HG03135 (cell line): ENCODE results near the gene SPOUT1.
A peak's percentile ranks its signal among the peaks of the same experiment; 100 is the strongest.
"Not testable (repeated sequence)": the region's sequence is repeated elsewhere in the genome, so short reads cannot be mapped to it uniquely, and the experiment has no call there.

Source experiments
- ATAC-seq: cut with Tn5 transposase; IDR thresholded peaks from one replicate; pipeline ENCODE4 v1.9.1; 2021; ENCODE audit warnings: mild to moderate bottlenecking, moderate library complexity; ENCODE audit not compliant: unreplicated experiment

SPOUT1 gene, protein sequence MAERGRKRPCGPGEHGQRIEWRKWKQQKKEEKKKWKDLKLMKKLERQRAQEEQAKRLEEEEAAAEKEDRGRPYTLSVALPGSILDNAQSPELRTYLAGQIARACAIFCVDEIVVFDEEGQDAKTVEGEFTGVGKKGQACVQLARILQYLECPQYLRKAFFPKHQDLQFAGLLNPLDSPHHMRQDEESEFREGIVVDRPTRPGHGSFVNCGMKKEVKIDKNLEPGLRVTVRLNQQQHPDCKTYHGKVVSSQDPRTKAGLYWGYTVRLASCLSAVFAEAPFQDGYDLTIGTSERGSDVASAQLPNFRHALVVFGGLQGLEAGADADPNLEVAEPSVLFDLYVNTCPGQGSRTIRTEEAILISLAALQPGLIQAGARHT

DNA sequence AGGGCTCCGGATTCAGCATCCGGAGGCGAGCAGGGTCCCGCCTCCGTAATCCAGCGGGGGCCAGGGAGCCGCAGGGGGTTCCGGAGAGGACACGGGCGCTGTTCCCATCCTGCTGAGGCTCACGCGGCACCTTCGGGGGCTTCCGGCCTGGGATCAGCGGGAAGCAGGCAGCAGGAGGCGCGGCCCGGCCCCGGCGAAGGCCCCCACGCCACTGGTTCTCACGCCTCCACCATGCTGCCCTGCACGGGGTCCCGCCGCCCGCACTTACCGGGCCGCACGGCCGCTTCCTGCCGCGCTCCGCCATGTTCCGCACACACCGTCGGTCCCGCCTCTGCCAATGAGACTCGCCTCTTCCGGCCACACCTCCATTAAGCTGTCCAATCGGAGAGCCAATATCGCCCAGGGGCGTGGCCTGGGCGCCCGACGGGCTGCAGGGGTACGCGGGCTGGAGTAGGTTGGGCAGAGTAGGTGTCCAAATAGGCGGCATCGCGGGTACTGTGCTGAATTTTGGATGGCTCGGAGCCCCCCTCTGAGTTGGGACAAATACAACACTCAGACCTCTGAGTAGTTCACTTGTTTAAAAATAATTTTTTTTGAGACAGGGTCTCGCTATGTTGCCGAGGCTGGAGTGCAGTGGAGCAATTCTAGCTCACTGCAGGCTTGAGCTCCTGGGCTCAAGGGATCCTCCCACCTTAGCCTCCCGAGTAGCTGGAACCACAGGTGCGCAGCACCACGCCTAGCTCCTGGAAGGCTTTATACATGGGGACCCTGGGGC, at the start of gene SPOUT1:
TSS of gene SPOUT1 (minus strand) at position 318 of the 775 bp plus-strand sequence. CDS start at position 304, 14 bp downstream.
- ATAC-seq: peak; percentile 98

DNA sequence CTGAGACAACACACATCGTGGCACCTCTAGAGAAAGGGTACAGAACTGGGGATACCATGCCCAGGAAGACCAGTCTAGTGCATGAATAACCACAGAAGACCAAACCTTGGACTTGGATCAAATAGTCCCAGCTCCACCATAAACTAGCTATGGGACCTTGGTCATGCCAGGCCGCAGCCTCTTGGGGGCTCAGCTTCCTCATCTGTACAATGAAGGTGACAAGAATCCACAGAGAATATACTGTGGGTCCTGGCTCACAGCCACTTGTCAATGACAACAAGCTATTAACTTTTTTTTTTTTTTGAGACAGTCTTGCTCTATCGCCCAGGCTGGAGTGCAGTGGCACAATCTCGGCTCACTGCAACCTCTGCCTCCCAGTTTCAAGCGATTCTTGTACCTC, 48.3 kb upstream of the SPOUT1 start:
- ATAC-seq: no peak

DNA sequence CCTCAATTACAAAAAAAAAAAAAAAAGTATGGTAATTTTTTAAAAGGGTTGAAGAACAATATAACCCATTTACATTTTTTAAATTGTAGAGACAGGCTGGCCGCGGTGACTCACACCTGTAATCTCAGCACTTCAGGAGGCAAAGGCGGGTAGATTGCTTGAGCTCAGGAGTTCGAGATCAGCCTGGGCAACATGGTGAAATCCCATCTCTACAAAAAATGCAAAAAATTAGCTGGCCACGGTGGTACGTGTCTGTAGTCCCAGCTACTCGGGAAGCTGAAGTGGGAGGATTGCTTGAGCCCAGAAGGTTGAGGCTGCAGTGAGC, 41.3 kb upstream of the SPOUT1 start:
- ATAC-seq: not testable (repeated sequence)

DNA sequence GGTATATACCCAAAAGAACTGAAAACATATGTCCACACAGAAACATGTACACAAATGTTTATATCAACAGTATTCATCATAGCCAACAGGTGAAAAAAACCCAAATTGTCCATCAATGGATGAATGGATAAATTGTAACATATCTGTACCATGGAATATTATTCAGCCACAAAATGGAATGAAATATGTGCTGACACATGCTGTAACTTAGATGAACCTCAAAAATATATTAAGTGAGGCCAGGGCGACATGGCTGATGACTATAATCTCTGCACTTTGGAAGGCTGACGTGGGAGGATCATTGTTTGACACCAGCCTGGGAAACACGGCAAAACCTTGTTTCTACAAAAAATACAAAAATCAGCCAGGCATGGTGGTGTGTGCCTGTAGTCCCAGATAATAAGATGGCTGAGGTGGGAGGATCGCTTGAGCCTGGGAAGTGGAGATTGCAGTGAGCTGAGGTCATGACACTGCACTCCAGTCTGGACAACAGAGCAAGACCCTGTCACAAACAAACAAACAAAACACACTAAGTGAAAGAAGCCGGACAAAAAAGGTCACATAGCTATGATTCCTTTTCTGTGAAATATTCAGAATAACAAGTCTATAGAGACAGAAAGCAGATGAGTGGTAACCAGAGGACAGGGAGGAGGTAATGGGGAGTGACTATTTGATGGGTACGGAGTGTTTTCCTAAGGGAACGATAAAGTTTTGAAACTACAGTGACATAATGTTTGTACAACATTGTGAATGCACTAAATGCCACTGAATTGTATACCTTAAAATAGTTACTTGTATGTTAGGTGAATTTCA, 40.7 kb upstream of the SPOUT1 start:
- no peak for ATAC-seq

DNA sequence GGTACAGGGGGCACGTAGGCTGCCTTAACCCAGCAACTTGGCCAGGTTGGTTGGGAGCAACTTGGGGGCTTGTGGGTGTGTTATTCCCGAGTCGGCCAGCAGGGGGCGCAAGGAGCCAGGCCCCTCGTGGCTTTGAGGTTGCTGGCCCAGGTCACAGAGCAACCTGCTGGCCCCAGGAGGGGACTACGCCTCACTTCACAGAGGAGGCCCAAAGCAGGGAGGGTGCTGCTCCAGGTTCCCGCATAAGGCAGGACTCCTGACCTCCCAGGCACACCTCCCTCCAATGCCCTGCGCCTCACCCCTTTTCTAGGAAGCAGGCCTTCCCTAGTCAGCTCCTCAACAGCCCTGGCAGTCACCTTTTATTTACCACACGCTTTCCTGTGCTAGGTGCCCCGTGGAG, 34.1 kb upstream of the SPOUT1 start:
- peak; percentile 60 for ATAC-seq

DNA sequence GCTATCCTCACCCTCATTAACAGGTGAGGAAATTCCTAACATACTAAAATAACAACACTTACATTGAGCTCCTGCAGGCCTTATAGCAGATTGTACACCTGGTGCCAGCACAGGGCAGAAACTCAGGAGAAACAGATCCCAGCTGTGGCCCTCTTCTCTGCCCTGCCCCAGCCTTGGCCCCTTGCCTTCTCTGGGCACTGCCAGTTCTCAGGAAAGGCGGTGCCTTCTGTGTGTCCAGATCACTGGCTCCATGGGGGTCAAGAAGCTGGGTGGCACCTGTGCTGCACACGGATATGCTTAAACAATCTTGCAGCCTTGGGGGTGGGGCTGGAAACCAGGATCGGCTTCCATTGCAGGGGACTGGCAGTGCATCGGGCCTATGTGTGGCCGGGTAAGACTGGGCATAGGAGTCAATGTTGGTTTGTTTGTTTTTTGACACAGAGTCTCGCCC, 32.8 kb upstream of the SPOUT1 start:
- no peak for ATAC-seq

DNA sequence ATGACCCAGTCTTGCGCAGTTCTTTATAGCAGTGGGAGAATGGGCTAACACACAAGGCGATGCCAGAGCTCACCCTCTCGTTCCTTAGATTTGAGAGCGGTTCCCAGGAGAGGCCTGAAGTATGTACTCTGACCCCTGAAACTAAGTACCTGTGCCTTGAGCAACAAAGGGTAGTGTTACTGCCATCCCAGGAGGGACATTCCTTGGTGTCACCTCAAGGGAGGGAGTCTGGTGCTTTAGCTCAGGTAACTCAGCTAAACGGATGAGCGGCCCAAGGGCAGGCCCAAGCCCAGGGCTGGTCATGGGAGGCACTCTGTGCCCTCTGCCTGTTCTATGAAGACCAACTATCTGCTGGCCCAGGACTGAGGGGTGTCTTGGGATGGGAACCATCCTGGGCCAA, 31.9 kb upstream of the SPOUT1 start:
- ATAC-seq: no peak

DNA sequence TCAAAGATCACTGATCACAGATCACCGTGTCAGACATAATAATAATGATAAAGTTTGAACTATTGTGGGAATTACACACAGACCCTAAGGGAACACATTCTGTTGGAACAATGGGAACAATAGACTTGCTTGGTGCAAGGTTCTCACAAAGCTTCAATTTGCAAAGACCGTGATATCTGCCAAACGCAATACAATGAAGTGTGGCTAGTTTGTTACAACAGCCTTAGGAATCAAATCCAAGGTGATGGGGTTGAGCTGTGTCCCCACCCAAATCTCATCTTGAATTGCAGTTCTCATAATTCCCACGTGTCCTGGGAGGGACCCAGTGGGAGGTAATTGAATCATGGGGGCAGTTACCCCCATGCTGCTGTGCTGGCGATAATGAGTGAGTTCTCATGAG, 31.3 kb upstream of the SPOUT1 start:
- ATAC-seq: no peak

DNA sequence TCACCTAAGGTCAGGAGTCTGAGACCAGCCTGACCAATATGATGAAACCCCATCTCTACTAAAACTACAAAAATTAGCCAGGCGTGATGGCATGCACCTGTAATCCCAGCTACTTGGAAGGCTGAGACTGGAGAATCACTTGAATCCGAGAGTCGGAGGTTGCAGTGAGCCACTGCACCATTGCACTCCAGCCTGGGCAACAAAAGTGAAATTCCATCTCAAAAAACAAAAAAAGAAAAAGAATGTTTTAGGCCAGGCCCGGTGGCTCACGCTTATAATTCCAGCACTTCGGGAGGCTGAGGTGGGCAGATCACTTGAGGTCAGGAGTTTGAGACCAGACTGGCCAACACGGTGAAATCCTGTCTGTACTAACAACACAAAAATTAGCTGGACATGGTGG, 28.9 kb upstream of the SPOUT1 start:
- not testable (repeated sequence) for ATAC-seq

DNA sequence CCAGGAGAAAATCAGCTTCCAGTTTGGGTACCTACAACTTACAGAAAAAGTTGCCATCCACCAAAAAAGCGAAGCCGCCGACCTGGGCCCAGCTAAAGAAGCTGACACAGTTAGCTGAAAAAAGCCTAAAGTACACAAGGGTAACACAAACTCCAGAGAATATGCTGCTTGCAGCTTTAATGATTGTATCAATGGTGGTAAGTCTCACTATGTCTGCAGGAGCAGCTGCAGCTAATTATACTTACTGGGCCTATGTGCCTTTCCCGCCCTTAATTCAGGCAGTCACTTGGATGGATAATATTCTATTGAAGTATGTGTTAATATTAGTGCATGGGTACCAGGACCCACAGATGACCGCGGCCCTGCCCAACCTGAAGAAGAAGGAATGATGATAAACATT, 24.9 kb upstream of the SPOUT1 start:
- ATAC-seq: not testable (repeated sequence)

DNA sequence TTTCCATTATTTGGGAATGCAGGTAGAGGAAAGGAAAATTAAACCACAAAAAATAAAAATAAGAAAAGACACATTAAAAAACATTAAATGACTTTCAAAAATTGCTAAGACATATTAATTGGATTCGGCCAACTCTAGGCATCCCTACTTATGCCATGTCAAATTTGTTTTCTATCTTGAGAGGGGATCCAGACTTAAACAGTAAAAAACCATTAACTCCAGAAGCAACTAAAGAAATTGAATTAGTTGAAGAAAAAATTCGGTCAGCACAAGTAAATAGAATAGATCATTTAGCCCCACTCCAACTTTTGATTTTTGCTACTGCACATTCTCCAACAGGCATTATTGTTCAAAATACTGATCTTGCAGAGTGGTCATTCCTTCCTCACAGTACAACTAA, 23.1 kb upstream of the SPOUT1 start:
- not testable (repeated sequence) for ATAC-seq

DNA sequence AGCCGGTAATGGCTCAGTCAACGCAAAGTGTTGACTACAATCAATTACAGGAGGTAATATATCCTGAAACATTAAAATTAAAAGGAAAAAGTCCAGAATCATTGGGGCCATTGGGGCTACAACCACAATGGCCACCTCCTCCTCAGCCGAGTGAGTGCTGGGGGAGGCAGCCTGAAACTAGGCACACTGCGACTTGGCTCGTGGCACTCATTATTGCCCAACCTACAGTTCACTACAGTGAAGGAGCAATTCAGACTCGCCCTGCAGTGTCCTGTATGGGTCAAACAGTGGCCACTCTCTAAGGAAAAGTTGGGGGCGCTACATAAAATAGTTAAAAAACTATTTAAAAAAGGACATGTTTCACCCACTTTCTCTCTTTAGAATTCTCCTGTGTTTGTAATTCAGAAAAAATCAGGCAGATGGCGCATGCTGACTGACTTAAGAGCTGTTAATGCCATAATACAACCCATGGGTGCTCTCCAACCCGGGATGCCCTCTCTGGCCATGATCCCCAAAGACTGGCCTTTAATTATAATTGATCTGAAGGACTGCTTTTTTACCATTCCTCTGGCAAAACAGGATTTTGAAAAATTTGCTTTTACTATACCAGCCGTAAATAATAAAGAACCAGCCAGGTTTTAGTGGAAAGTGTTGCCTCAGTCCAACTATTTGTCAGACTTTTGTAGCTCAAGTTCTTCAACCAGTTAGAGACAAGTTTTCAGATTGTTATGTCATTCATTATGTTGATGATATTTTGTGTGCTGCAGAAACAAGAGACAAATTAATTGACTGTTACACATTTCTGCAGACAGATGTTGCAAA, 22.4 kb upstream of the SPOUT1 start:
- ATAC-seq: not testable (repeated sequence)

DNA sequence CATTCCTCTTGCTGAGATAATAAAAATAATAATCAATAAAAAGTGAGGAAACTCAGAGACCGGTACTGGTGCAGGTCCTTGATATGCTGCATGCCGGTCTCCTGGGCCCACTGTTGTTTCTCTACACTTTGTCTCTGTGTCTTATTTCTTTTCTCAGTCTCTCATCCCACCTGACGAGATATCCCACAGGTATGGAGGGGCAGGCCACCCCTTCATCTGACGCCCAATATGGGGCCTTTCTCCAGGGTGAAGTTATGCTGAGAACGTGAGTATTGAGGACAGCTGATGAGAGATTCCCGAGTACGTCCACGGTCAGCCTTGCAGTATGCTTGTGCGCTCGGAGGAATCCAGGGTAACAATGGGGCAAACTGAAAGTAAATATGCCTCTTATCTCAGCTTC, 21.4 kb upstream of the SPOUT1 start:
- not testable (repeated sequence) for ATAC-seq

DNA sequence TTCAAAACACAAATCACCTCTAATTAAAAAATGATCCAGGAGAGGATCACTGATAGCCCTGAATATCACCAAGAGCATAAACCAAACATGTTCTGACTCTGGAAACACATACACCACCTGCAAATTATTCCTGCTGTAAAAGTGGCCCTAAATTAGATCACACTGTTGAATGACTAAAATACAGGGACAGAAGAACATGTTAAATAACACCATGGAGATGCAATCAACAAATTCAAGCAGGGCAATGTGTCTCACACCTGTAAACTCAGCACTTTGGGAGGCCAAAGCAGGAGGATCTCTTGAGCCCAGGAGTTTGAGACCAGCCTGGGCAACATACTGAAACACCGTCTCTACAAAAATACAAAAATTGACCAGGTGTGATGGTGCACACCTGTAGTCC, 18.2 kb upstream of the SPOUT1 start:
- ATAC-seq: no peak

DNA sequence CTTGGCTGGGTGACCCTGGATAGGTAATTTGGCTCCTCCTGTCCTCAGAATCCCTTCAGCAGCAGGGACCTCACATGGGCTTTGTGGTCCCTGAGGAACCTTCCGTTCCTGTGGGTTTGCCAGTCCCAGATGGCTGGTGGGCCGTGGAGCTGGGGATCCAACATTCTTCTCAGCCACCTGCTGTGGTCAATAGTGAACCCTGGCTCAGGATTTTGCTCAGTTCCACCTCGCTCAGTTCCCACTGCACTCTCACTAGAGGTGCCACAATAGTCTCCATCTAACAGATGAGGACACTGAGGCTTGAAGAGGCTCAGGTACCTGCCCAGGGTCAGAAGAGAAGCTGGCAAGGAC, 17.1 kb upstream of the SPOUT1 start:
- no peak for ATAC-seq

DNA sequence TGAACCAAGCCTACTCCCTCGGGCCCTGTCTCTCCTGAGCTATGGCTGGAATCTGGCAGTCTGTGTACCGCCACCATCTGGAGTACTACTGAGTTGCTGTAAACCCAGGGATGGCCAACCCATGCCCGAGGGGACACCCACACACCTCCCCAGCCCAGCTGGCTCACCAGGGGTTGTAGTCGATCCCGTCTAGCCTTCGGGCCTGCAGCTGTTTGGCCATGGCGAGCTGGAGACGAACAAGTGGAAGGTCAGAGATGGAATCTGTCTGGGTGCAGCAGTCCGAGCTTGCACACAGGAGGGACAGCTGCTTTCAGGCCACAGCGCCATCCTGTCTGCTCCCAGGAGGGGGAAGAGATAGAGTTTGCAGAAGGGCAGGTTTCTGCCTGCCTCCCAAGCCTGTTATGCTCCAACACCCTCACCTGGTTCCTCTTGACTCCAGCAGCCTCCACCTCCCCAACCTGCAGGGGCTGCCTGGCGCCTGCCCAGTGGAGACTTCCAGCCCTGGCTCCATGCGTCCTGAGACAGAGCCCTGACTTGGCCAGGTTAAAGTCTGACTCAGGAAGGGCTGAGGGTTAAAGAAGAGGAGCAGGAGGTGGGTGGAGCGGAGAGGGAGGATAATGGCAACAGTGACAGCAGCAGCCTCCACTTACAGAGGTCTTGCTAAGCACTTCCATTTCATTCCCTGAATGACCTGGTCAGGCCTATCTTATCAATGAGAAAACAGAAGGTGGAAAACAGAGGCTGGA, 15.8 kb upstream of the SPOUT1 start:
- ATAC-seq: no peak

DNA sequence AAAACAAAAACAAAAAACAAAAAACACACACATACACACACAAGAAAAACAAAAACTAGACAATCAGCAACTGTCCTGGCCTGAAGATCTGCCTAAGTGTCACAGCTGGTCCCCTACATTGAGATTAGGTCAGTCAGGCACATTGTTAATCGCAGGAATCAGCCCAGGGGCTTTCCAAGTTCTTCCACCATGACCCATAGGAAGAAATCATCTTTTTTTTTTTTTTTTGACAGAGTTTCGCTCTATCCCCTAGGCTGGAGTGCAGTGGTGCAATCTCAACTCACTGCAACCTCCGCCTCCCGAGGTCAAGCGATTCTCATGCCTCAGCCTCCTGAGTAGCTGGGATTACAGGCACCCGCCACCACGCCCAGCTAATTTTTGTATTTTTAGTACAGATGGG, 13.6 kb upstream of the SPOUT1 start:
- ATAC-seq: not testable (repeated sequence)

DNA sequence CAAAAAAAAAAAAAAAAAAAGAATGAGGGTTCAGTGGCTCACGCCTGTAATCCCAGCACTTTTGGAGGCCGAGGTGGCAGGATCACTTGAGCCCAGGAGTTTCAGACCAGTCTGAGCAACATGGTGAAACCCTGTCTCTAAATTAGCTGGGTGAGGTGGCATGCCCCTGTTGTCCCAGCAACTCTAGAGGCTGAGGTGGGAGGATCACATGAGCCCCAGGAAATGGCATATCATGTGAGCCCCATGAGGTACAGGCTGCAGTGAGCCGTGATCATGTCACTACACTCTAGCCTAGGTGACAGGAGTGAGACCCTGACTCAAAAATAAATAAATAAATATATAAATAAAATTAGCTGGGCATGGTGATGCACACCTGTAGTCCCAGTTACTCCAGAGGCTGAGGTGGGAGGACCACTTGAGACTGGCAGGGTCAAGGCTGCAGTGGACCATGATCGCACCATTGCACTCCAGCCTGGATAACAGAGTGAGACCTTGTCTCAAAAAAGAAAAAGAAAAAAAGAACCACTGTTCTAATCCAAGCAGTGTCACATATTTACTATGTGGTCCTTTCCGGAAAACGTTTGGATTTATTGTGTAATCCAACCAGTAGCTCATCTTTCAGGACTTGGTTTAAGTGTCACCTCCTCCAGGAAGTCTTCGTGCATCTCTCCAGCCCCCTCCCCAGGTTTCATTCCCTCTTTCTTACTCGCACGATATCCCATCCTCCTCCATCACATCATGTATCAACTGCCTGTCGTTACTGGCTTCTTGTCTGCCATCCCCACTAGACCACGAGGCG, 12.3 kb upstream of the SPOUT1 start:
- no peak for ATAC-seq

DNA sequence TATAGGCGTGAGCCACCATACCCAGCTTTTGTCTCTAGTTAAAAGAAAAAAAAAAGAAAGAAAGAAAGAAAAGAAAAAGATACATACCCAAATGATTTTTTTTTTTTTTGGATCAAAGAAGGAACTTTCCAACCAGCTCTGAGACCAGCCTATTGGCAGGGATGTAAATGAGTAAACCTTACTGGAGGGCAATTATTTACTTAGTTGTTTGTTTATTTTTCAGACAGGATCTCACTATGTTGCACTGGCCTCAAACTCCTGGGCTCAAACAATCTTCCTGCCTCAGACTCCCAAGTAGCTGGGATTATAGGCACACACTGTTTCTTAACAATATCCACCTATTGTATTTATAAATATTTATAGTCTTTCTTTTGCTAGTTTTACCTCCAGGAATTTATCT, 10.9 kb upstream of the SPOUT1 start:
- no peak for ATAC-seq
